LHCN-M2 (cell line): ENCODE measurements around the gene RNF215. TPM values are rescaled to one million over a fixed set of nuclear protein-coding genes. Genes with fewer than 3 reads are reported as not detected.

ENCODE experiments used
- DNase-seq: peaks from one replicate; pipeline ENCODE4 v3.0.0-alpha.2; 2012; ENCODE audit warnings: low read depth
- polyA plus RNA-seq: library from polyadenylated mRNA; unstranded; fragments of >200 nt; gene quantifications from one replicate; pipeline ENCODE4 v1.2.1, GENCODE V29; 2012; ENCODE audit warnings: missing spikeins
- total RNA-seq: library from RNA; depleted of rRNA; stranded (reverse); fragments of >200 nt; gene quantifications from 2 replicates; pipeline ENCODE4 v1.2.3, GENCODE V29; 2014; rRNA removed

RNF215 gene
- total RNA-seq = 36.0 and 39.5 TPM in 2 replicates
- 15.5 TPM for polyA plus RNA-seq

DNA sequence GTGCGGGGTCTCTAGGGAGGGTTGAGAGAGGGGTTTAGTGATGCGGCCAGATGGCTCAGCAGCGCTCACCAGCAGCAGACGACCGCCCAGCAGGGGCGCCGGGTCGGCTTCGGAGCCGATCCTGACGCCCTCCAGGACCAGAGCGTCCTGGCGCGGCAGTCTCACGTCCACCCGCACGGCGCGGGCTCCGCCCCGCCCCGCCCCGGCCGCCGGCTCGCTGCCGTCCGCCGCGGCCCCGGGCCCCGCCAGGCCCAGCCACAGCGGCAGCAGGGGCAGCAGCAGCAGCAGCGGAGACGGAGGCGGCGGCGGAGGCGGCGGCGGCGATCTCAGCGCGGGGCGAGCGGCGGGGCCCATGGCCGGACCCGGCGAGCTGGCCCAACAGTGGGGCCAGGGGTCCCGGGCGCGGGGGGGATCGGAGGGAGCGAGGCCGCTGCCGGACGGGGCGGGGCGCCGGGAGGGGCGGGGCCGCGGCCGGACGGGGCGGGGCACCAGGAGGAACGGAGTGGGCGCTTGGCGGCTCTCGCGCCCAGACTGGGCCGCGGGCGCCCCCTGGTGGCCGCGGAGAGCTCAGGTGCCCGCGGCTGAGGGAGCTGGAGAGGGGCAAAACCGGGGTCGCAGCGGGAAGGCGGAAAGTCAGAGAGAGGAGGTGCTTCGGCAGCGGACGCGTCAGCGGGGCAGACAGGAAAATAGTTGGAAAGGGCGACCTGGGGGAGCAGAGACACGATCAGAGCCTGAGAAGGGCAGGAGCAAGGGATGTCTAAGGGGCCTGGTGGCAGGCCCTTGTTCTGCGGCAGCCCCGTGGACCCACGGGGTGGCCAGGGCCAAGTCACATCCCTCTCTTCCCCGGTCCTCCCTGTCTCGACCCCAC is at the start of gene RNF215:
Gene RNF215, minus strand, starts transcription at position 452 of the 868 bp plus-strand sequence. Its CDS starts 98 bp downstream, at position 354.
- peak; percentile 66 for DNase-seq

DNA sequence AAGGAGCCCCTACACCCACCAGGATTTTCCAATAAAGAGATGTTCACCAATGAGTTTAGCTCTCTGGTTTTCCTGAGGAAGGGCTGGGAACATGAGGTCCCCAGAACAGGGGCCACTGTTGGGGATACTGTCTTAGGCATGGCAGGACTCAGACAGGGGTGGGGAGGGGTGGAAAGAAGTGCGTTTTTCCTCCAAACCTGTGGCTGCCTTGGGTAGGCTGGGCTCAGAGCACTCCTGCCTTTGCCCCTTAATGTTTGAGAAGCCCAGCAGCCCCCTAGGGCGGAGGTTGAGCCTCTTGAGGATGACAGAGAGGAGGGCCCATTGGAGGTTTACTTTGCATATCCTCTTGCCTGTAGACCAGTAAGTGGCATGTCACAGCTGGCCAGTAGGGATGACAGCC is 49.0 kb upstream of the RNF215 start:
- DNase-seq = no peak

DNA sequence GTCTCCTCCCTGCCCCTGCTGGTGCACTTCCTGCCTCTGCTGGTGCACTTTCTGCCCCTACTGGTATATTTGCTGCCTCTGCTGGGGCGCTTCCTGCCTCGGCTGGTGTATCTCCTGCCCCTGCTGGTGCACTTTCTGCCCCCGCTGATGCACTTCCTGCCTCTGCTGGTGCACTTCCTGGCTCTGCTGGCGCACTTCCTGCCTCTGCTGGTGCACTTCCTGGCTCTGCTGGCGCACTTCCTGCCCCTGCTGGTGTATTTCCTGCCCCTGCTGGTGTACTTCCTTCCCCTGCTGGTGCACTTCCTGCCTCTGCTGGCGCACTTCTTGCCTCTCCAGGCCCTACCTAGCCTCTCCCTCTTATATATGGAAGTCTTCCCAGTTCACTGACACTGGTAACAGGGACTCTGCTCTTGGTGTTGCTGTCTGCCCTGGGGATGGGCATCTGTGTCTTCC is 48.5 kb upstream of the RNF215 start:
- DNase-seq = no peak

DNA sequence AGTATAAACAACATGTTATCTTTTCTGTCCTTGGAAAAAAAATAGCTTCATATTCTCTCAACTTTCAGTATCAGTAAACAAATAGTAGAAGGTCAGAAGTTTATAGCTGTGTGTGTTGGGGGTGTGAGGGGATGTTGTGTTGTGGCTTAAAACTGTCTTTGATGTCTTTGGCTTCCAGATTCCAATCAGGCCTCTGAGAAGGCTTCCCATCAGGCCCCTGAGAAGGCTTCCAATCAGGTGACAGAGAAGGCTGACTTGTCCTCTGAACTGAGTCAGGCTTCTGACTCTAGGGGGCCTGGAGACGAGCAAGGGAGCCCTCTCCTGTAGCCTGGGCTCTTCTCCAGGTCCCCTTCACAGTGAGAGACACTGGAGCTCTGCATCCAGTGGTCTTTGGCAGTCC is 47.6 kb upstream of the RNF215 start:
- DNase-seq = no peak

DNA sequence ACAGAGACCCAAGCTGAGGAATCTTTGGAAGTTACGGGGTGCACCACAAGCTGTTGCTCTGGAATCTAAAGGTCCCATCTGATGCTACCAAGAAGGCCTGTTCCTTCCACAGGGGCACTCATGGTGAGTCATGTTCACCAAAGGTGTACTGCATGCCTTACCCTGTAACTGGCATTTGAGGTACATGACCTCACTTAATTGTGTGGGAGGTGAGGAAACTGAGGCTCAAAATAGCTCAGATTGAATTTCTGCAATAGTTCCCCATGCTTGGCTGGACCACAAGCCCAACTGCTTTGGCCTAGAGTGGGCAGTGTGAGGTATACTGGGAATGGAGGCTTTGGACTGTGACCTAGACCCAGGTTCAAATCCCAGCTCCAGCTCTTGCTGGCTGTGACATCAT is 46.6 kb upstream of the RNF215 start:
- no peak for DNase-seq

DNA sequence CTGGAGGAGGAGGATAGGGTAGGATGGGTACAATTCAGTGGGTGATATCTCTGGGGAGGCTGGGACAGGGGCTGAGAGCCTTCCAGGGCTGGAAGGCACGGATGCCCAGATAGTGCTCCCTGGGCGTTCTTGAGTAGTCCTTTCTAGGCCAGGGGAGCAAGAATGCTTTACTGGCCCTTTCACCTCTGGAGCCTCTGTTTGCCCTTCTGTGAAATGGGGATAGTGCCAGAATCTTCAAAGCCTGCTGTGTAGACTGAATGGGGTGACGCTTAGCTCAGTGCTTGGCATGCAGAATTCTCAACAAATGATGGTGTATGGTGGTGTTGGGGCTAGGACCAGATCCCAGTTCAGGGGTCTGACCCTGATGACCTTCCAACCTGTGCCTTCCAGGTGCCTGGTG is 46.0 kb upstream of the RNF215 start:
- DNase-seq = no peak

DNA sequence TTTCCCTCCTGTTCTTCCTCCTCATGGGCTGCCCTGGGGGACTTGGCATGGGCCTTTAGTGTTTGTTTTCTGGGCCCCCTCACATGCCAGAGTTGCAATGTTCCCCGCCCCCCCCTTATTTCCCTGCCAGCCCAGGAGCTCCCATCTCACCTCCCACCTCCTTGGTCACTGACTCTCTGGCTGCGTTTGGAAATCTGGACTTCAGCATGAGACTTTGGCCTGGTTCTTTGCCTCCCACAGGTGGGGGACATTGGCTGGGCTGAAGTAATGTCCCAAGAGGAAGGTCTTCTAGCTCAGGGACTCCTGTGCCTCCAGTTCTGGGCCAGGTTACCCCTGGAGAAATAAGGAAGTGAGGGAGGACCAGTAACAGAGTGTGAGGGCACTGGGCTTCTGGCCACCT is 45.3 kb upstream of the RNF215 start:
- no peak for DNase-seq

DNA sequence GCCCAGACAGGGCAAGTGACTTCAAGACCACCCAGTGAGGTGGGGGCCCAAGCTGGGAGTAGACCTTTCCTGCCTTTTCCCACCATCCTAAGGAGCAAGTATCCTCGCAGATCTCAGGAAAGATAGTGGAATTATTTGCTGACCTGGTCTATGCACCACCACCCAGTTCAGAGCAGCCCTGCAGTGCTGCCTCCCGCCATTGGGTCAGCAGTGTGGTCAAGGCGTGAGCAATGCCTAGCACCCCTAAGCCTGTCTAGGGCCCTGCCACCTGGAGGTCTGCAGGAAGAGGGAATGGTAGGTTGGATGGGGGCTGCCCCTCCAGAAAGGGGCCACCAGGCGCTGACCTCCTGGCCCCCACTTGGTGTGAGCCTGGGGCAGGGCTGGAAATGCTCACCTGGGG is 44.9 kb upstream of the RNF215 start:
- no peak for DNase-seq

DNA sequence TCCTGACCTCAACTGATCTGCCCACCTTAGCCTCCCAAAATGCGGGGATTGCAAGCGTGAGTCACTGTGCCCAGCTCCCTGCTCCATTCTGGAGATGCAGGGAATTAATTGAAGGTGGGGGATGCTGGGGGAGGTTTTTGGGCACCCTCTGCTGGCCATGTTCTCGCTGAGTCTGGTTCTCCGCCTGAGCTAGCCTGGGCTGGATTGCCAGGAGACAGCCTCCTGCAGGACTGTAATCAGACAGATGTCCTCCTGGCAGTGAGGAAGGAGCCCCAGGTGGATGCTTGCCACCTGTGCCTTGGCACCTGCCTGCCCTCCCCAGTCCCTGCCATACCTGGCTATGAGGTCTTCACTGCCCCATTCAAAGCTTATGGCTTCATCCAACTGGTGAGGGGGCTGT is 43.7 kb upstream of the RNF215 start:
- no peak for DNase-seq

DNA sequence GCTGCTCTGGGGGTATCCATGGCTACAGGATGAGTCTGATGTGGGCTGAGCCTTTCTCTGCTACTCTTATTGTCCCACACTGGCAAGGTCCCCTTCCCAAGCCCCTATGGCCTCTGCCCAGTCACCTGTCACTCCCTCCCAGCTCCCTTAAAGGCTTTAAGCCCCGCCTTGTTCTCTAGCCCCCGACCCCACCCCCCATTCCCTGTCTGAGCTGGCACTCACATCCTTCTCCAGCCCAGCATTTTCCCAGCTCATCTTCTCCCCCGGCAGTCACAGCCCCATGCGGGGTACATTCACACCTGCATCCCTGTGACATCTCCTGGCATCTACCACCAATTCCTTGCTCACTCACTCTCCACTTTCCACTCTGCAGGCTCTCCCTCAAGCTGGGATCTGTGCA is 42.7 kb upstream of the RNF215 start:
- no peak for DNase-seq

DNA sequence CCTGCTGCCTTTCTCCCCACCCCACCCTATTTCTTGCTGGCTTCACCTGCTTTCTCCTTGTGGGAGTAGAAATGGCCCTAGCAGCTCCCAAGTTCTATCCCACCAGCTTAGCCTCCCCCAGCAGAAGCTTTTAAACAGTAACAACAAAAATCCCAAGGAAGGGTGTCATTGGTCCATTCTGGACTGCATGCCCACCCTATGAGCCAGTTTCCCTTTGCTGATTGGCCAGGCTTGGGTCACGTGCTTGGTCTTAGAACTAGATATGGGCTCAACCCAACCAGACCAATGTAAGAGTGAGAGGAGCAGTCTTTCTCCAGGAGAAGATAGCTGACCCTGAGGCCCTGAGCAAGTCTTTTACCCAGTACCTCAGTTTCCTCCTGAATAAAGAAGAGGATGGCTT is 40.7 kb upstream of the RNF215 start:
- no peak for DNase-seq

DNA sequence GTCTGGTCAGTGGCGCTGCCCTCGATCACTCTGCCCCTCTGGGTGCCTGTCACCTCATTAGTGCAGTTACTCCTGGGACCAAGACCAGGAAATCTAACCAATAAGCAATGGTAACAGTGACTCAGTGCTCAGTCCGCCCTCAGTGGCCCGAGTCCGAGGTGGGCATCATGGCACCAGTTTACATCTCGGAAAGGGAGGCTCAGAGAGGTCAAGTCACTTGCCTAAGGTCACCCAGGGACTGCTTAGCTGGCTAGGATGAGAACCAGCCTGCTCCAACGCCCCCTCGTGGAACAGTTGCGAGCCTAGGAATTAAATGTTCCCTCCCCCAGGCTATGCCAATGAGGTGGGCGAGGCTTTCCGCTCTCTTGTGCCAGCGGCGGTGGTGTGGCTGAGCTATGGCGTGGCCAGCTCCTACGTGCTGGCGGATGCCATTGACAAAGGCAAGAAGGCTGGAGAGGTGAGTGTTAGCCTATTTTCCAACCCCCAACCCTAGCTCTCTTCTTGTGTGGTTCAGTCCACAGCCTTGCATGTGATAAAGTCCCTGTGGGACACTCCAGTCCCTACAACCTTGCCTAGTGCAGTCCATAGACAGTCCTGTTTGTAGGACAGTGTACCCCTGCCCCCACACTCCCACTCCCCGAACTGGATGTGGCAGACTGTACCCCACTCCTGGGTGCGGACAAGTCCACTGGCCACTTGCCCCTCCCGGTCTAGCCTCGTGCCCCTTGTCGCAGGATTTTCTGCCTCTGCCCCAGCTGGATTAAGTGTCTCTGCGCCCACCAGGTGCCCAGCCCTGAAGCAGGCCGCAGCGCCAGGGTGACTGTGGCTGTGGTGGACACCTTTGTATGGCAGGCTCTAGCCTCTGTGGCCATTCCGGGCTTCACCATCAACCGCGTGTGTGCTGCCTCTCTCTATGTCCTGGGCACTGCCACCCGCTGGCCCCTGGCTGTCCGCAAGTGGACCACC is 39.5 kb upstream of the RNF215 start:
- DNase-seq = peak; percentile 85

DNA sequence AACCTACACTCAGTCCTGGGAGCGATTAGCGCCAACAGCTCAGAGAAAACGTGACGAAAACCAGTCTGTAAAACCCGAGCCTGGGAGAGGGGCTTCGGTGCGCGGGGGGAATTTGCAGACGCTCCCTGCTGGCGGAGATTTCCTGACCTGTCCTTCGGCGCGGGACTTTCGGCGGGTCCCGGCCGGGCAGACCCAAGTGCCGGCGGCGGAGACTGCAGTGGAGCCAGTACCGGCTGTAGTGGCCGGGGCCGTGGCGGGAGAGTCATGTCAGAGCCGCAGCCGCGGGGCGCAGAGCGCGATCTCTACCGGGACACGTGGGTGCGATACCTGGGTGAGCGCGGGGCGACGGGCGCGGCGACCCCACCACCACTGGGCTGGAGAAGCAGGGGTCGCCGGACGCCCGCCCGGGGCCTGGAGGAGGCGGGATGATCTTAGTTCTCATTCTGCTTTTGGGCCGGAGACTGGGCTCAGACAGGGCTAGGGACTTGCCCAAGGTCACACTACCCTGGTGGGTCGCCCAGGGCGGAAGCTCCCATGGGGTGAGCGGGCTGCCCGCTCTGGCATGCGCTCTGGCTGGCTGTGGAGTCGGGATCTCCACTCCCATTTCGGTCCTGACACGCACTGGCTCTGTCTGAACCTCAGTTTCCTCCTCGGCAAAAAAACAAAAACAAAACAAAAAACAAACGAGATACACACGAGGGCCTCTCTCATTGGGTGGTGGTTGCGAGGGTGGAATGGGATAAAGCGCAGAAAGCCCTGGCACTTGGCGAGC is 38.6 kb upstream of the RNF215 start, which contains the start of gene MTFP1:
Gene MTFP1, plus strand, starts transcription at position 153 of the 772 bp plus-strand sequence. Its CDS starts 112 bp downstream, at position 265.
- peak; percentile 70 for DNase-seq

DNA sequence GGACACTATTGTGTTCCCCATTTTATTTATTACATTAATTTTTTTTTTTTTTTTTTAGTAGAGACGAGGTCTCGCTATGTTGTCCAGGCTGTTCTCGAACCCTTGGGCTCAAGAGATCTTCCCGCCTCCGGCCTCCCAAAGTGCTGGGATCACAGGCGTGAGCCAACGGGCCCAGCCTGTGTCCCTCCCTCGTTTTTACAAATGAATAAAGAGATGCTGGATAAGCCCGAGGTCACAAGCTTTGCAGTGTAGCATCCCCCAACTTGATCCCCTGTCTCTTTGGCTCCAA is 38.1 kb upstream of the RNF215 start:
- no peak for DNase-seq

DNA sequence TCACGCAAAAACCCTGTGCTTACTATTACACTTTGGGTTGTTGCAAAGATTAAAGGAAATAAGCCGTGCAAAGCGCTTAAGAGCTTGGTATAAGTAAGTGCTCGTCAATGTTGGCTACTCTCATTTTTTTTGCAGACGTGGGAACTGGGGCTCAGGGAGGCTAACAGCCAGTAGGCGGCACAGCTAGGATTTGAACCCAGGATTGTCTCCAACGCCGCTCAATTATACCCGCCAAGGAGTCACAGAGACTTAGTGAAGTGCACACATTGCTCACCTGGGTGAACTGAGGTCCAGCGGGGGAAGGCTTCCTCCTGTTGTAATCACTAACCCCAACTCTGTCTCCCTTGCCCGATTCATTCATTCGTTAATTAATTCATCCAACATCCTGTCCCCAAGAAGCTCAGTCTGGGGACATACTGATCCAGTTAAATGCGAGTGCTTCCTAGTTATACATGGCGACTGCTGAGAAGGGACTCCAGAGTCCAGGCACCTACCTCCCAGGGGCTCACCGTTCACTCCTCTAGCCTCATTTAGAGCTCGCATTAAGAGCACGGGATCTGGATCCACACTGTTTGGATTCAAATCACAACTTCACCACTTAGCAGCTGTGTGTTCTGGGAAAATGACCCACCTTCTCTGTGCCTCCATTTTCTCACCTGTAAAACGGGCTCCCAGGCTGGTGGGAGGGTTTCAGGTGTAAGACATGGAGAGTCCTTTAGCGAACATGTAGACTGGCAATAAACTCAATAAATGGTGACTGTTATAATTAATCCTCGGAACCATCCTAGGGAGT is 37.5 kb upstream of the RNF215 start:
- DNase-seq = peak; percentile 46

DNA sequence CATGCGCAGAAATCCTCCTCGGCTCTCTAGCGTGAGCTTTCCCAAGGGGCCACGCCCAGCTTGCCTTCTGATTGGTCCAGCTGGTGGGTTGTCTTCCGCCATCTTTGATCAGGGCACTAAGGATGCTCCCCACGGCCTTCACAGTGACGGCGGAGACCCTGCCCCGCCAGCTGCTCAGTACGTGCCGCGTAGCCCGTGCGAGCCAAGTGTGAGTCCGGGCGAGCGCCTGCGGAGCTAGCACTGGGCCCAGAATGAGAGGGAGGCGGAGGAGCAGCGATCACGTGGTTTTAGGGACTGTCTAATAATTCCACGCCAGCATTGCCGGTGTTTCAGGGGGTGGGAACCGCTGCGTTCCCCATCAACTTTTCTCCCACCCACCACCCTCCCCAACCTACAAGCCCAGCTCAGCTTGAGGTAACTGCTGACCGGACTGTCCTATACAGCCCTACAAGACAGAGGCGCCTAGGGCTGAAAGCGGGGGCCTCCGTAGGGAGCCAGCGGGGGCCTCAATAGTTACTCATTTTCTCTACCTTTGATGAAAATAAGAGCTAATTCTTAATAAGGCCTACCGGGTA is 36.8 kb upstream of the RNF215 start:
- DNase-seq = peak; percentile 100

DNA sequence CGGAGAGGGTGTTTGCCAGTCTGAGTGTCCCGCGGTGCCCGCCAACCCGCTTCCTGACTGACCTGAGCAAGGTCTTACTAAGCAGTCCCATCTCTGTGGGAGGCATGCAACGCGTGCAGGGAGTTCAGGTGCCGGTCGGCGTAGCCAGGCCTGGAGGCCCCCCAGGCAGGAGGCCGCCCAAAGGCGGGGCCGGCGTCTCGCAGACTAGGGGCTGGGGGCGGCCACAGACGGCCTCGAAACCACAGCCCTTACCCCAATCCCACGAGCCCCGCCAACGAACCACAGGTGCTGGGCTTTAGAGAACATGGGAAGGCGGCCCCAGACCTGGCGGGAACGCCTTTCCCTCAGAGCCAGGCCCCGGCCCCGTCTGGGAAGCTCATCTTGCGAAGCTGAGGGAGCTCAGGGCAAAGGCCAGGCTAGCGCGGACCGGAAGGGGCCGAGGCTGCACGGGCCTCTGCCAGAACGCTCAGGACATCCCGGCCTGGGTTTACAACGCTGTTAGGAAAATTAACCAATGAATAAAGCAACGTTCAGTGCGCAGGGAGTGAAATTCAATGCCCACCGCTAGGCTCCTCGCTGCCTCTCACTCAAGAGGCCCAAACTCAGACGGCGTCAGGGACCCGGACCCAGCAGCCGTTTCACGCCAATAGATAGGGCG is 36.2 kb upstream of the RNF215 start:
- DNase-seq = no peak

DNA sequence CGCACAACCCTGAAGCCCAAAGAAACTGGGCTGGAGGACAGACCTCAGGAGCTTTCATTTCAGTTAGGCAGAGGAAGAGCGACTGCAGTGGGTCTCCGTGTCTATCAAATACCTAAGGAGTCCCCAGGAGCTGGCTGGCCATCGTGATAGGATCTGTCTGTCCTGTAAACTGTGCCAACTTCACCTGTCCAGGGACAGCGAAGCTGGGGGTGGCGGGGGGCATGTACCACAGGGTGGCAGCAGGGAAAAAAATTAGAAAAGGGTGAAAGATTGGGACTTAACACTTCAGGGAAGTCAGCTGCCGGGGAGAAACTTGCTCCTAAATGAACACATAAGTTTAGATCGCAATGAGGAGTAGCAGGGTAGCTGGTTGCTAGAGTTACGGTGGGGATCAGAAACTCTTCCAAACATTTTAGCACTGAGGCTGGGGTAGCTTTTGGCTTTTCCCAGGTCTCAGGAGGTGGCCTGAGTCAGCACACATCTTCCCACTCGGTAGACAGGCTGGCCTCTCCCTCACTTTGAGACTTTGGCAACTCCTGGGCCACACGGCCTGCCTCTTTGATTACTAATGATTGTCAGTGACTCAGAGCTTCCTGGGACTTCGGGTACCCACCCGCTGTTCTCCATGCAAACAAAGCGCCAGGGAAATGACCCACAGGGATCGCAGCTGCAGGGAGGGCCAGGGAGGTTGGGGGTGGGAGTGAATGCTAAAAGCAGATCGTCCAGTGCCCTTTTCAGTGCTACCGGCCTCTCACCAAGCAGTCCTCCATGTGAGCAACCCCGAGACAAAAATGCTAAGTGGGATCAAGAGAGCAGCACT is 35.5 kb upstream of the RNF215 start:
- peak; percentile 99 for DNase-seq
